Mesendoderm (in vitro differentiated cells): Measurements from ENCODE around the gene SEC14L5.
A peak's percentile ranks its signal among the peaks of the same experiment; 100 is the strongest.
"Not testable (repeated sequence)": the region's sequence is repeated elsewhere in the genome, so short reads cannot be mapped to it uniquely, and the experiment has no call there.

Experiments used
- DNase-seq: peaks from one replicate; pipeline ENCODE4 v3.0.0; 2013
- H2AK5ac ChIP-seq: 2 replicates; pipeline ENCODE4 v1.6.1; 2013; ENCODE audit warnings: low read length, inconsistent platforms
- H2BK120ac ChIP-seq: 2 replicates; pipeline ENCODE4 v1.6.1; 2013; ENCODE audit warnings: low read depth, mild to moderate bottlenecking, low read length, moderate library complexity, mixed read lengths
- H2BK15ac ChIP-seq: replicated peaks from 2 replicates; pipeline ENCODE4 v1.6.1; 2013; ENCODE audit warnings: low read depth, mild to moderate bottlenecking, moderate library complexity
- H2BK5ac ChIP-seq: 2 replicates; pipeline ENCODE4 v1.6.1; 2013; ENCODE audit warnings: low read length, inconsistent platforms
- H3K18ac ChIP-seq: 2 replicates; pipeline ENCODE4 v1.6.1; 2013; ENCODE audit warnings: mild to moderate bottlenecking, low read length, mixed read lengths
- H3K23ac ChIP-seq: one replicate; pipeline ENCODE4 v1.6.1; 2013; ENCODE audit warnings: low read length
- H3K27ac ChIP-seq: 2 replicates; pipeline ENCODE4 v1.5.1; 2013; ENCODE audit warnings: low read depth, mild to moderate bottlenecking, inconsistent platforms, low read length, moderate library complexity
- H3K27me3 ChIP-seq: 2 replicates; pipeline ENCODE4 v1.6.1; 2013; ENCODE audit warnings: low read length, control low read depth, mild to moderate bottlenecking, inconsistent platforms; ENCODE audit not compliant: insufficient read depth, poor library complexity
- H3K36me3 ChIP-seq: 2 replicates; pipeline ENCODE4 v1.6.1; 2013; ENCODE audit warnings: low read length, inconsistent platforms; ENCODE audit not compliant: control insufficient read depth, insufficient read depth
- H3K4ac ChIP-seq: one replicate; pipeline ENCODE4 v1.6.1; 2013; ENCODE audit warnings: low read depth, mild to moderate bottlenecking, low read length, moderate library complexity
- H3K4me1 ChIP-seq: 2 replicates; pipeline ENCODE4 v1.6.1; 2013; ENCODE audit warnings: low read depth, low read length, inconsistent platforms; ENCODE audit not compliant: control insufficient read depth
- H3K4me2 ChIP-seq: 2 replicates; pipeline ENCODE4 v1.6.1; 2013; ENCODE audit warnings: low read length
- H3K4me3 ChIP-seq: 2 replicates; pipeline ENCODE4 v1.5.1; 2013; ENCODE audit warnings: mild to moderate bottlenecking, low read length
- H3K56ac ChIP-seq: one replicate; pipeline ENCODE4 v1.6.1; 2013; ENCODE audit warnings: low read length
- H3K79me1 ChIP-seq: 2 replicates; pipeline ENCODE4 v1.6.1; 2013; ENCODE audit warnings: low read length, inconsistent platforms
- H3K79me2 ChIP-seq: 2 replicates; pipeline ENCODE4 v1.6.1; 2013; ENCODE audit warnings: mild to moderate bottlenecking, low read length; ENCODE audit not compliant: control insufficient read depth, insufficient read depth
- H3K9ac ChIP-seq: 2 replicates; pipeline ENCODE4 v1.6.1; 2013; ENCODE audit warnings: low read length, inconsistent platforms
- H4K5ac ChIP-seq: one replicate; pipeline ENCODE4 v1.6.1; 2013; ENCODE audit warnings: low read length
- H4K8ac ChIP-seq: one replicate; pipeline ENCODE4 v1.6.1; 2013; ENCODE audit warnings: low read depth, mild to moderate bottlenecking, control low read depth, low read length, moderate library complexity
- WGBS: extraction: QIAGEN DNeasy Blood & Tissue Kit; methylation state at CpG from one replicate; pipeline ENCODE4 v1.1.7; 2013; ENCODE audit warnings: low lambda C conversion rate, missing lambda C conversion rate; ENCODE audit not compliant: insufficient coverage; ENCODE audit errors: extremely low coverage; 5-methylcytosine and 5-hydroxymethylcytosine counted together

Gene SEC14L5

GRCh38 chr16:5044581-5044980 lies 86.5 kb downstream of the SEC14L5 start:
- not testable (repeated sequence) for DNase-seq, H3K4me2 ChIP-seq, H4K8ac ChIP-seq, H3K23ac ChIP-seq, H3K79me2 ChIP-seq, H3K18ac ChIP-seq, H3K4me3 ChIP-seq, H3K9ac ChIP-seq, H2BK15ac ChIP-seq, H3K27ac ChIP-seq, H3K4ac ChIP-seq, H3K27me3 ChIP-seq, H2BK5ac ChIP-seq, H2BK120ac ChIP-seq, H3K36me3 ChIP-seq, H2AK5ac ChIP-seq, H4K5ac ChIP-seq, H3K56ac ChIP-seq, H3K79me1 ChIP-seq, H3K4me1 ChIP-seq
- WGBS = no CpG with 5 or more reads among the region's 11 CpGs

- no peak overlapping the region for H3K4me3 ChIP-seq
- H3K79me2 ChIP-seq = no peaks in the 10 kb centered on the region
- no peak overlapping the region for H4K8ac ChIP-seq
- no peak overlapping the region for H2BK120ac ChIP-seq
- no peak overlapping the region for H2BK5ac ChIP-seq
- H3K23ac ChIP-seq = no peak overlapping the region
- no peak overlapping the region for H3K9ac ChIP-seq
- no peak overlapping the region for H3K18ac ChIP-seq
- no peak overlapping the region for H2BK15ac ChIP-seq
- no peak overlapping the region for H3K27ac ChIP-seq
- H3K36me3 ChIP-seq = no peaks in the 10 kb centered on the region
- no peak overlapping the region for H2AK5ac ChIP-seq
- no CpG with 5 or more reads among the region's 10 CpGs for WGBS
- H3K4me2 ChIP-seq = no peak overlapping the region
- no peaks in the 10 kb centered on the region for H3K79me1 ChIP-seq
- H3K4me1 ChIP-seq = no peaks in the 10 kb centered on the region
- no peaks in the 10 kb centered on the region for H3K27me3 ChIP-seq
- DNase-seq = no peak
- no peak overlapping the region for H3K4ac ChIP-seq
- H3K56ac ChIP-seq = no peak overlapping the region
- H4K5ac ChIP-seq = no peak overlapping the region
Measured at GRCh38 chr16:5045499-5046115, 87.5 kb downstream of the SEC14L5 start.

- no peaks in the 10 kb centered on the region for H3K79me2 ChIP-seq
- no peak overlapping the region for H3K18ac ChIP-seq
- H3K27me3 ChIP-seq = no peaks in the 10 kb centered on the region
- no peak overlapping the region for H2BK15ac ChIP-seq
- H3K4me1 ChIP-seq = no peaks in the 10 kb centered on the region
- WGBS = no CpG with 5 or more reads among the region's 2 CpGs
- H2BK120ac ChIP-seq = no peak overlapping the region
- no peak overlapping the region for H3K4ac ChIP-seq
- no peak overlapping the region for H4K8ac ChIP-seq
- no peak overlapping the region for H3K9ac ChIP-seq
- no peak overlapping the region for H3K4me3 ChIP-seq
- no peaks in the 10 kb centered on the region for H3K79me1 ChIP-seq
- H2AK5ac ChIP-seq = no peak overlapping the region
- H3K36me3 ChIP-seq = no peaks in the 10 kb centered on the region
- no peak overlapping the region for H3K27ac ChIP-seq
- no peak overlapping the region for H3K23ac ChIP-seq
- H4K5ac ChIP-seq = no peak overlapping the region
- H3K56ac ChIP-seq = no peak overlapping the region
- no peak overlapping the region for H2BK5ac ChIP-seq
- DNase-seq = no peak
- no peak overlapping the region for H3K4me2 ChIP-seq
Measured at GRCh38 chr16:5046914-5047313, 88.8 kb downstream of the SEC14L5 start.

- no peak overlapping the region for H4K5ac ChIP-seq
- no peak overlapping the region for H3K4ac ChIP-seq
- H3K23ac ChIP-seq = no peak overlapping the region
- no peak overlapping the region for H3K4me3 ChIP-seq
- no peak overlapping the region for H3K56ac ChIP-seq
- H2BK5ac ChIP-seq = no peak overlapping the region
- H3K36me3 ChIP-seq = no peaks in the 10 kb centered on the region
- no peak for DNase-seq
- H2BK15ac ChIP-seq = no peak overlapping the region
- no peak overlapping the region for H2AK5ac ChIP-seq
- peaks cover 3% of the 10 kb centered on the region for H3K4me1 ChIP-seq
- H3K9ac ChIP-seq = no peak overlapping the region
- H3K27ac ChIP-seq = no peak overlapping the region
- H4K8ac ChIP-seq = no peak overlapping the region
- no peak overlapping the region for H3K18ac ChIP-seq
- no peaks in the 10 kb centered on the region for H3K27me3 ChIP-seq
- H2BK120ac ChIP-seq = no peak overlapping the region
- no peaks in the 10 kb centered on the region for H3K79me1 ChIP-seq
- no CpG with 5 or more reads among the region's 16 CpGs for WGBS
- no peak overlapping the region for H3K4me2 ChIP-seq
- no peaks in the 10 kb centered on the region for H3K79me2 ChIP-seq
Measured at GRCh38 chr16:5054876-5055865, 97.0 kb downstream of the SEC14L5 start.

GRCh38 chr16:5056352-5056751 lies 98.2 kb downstream of the SEC14L5 start:
- whole genome bisulfite sequencing = no CpG with 5 or more reads among the region's 11 CpGs
- no peaks in the 10 kb centered on the region for H3K79me2 ChIP-seq
- H3K27ac ChIP-seq = no peak overlapping the region
- DNase-seq = peak; percentile 81
- no peak overlapping the region for H3K4ac ChIP-seq
- no peaks in the 10 kb centered on the region for H3K79me1 ChIP-seq
- no peak overlapping the region for H3K18ac ChIP-seq
- no peak overlapping the region for H3K56ac ChIP-seq
- H3K27me3 ChIP-seq = no peaks in the 10 kb centered on the region
- no peaks in the 10 kb centered on the region for H3K36me3 ChIP-seq
- no peak overlapping the region for H3K23ac ChIP-seq
- H2BK15ac ChIP-seq = no peak overlapping the region
- no peak overlapping the region for H3K4me2 ChIP-seq
- H3K4me3 ChIP-seq = no peak overlapping the region
- no peak overlapping the region for H4K8ac ChIP-seq
- no peak overlapping the region for H3K9ac ChIP-seq
- H3K4me1 ChIP-seq = peaks cover 3% of the 10 kb centered on the region
- H2BK120ac ChIP-seq = no peak overlapping the region
- H4K5ac ChIP-seq = no peak overlapping the region
- H2AK5ac ChIP-seq = no peak overlapping the region
- H2BK5ac ChIP-seq = no peak overlapping the region
